GM21526 (cell line): Measurements from ENCODE around the gene RFT1.
A peak's percentile ranks its signal among the peaks of the same experiment; 100 is the strongest.

ENCODE experiments used
- ATAC-seq: cut with Tn5 transposase; IDR thresholded peaks from one replicate; pipeline ENCODE4 v1.9.1; 2021; ENCODE audit warnings: moderate library complexity; ENCODE audit not compliant: unreplicated experiment, low FRiP score

The RFT1 gene

GRCh38 chr3:53130179-53131061 is at the start of gene RFT1:
RFT1 (minus strand) TSS chr3:53130435; CDS start chr3:53130400, 35 bp downstream.
- peak; percentile 68 for ATAC-seq

DNA sequence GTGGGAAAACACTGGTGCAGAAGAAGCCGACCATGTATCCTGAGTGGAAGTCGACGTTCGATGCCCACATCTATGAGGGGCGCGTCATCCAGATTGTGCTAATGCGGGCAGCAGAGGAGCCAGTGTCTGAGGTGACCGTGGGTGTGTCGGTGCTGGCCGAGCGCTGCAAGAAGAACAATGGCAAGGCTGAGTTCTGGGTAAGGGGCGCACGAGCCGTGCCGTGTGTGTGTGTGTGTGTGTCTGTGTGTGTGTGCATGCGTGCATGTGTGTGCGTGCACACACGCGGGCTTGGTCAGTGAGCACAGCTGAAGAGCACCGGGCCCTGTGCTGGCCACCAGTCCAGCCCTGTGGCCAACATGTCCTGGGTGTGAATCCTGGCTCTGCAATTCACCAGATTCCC is 49.3 kb upstream of the RFT1 start:
- no peak for ATAC-seq

GRCh38 chr3:53178246-53178645 is 48.0 kb upstream of the RFT1 start:
- ATAC-seq = no peak

- no peak for ATAC-seq
Measured at GRCh38 chr3:53175613-53176540, 45.6 kb upstream of the RFT1 start.

GRCh38 chr3:53174346-53175250 is 44.4 kb upstream of the RFT1 start:
- peak; percentile 48 for ATAC-seq

- no peak for ATAC-seq
Measured at GRCh38 chr3:53173107-53173506, 42.9 kb upstream of the RFT1 start.

DNA sequence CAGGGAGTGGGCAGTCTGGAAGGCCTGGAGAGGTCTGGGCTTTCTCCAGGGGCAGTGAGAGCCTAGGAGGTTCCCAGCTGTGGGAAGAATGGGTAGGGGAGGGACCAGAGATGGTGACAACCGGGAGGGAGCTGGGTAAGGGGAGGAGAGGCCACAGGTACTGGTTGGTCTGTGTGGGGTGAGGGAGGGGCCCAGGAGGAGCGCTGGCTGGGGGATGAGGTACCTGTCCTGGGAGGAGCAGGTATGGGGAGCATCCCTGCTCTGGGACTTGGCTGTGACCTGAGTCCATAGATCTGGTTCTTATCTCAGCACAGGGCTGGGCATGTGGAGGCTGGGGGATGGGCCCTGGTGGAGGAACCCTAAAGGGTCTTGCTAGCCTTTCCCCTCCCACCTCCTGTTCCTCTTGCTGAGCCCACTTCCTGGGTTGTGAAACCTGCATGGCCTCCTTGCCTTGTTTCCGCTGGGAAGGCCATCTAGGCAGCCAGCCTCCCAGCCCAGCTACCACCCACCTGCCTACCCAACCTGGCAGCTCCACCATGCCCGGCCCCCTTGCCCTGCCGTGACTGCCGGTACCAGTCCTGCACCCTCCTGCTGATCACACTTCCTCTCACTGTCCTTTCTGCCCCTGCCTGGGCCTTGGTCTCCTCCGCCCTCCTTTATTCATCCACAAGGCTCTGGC is 41.7 kb upstream of the RFT1 start:
- ATAC-seq = no peak

- ATAC-seq = no peak
Measured at GRCh38 chr3:53171064-53171418, 40.8 kb upstream of the RFT1 start.

GRCh38 chr3:53170325-53171063 is 40.3 kb upstream of the RFT1 start:
- no peak for ATAC-seq

- no peak for ATAC-seq
Measured at GRCh38 chr3:53169832-53170324, 39.6 kb upstream of the RFT1 start.

DNA sequence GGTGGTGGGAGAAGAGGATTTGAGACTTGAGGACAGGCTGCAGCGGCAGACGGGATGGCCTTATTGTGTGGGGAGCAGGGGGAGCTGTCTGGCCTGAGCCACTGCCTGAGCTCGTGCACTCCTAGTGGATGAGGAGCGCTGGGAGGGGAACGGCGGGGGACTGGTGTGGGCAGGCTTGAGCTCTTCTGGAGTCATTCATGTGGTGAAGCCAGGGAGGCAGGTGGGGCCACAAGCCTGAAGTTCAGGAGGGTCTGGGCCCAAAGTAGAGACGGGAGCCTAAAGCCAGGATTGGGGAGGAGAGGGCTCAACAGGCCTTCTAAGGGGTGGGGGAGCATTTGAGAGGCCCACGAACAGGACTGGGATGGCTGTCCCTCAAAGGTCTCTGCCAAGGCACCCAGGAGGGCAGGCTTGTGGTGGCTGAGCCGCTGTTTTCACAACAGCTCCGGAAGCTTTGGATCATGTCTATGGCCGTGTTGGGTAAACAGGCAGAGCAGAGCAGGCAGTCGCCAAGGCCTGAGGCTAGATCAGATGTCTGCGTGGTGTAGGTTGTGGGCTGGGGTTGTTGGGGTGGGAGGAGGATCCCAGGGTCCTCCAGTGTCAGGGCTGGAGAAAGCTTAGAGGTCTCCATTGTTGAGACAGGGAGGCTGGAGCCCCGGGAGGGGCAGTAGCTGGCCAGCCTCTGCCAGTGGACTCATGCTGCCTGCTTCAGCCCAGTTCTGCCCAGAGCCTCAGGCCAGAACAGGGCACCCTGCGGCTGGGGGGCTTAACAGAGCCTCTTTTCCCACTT is 39.0 kb upstream of the RFT1 start:
- ATAC-seq = no peak

GRCh38 chr3:53168175-53168923 is 38.1 kb upstream of the RFT1 start:
- ATAC-seq = no peak

DNA sequence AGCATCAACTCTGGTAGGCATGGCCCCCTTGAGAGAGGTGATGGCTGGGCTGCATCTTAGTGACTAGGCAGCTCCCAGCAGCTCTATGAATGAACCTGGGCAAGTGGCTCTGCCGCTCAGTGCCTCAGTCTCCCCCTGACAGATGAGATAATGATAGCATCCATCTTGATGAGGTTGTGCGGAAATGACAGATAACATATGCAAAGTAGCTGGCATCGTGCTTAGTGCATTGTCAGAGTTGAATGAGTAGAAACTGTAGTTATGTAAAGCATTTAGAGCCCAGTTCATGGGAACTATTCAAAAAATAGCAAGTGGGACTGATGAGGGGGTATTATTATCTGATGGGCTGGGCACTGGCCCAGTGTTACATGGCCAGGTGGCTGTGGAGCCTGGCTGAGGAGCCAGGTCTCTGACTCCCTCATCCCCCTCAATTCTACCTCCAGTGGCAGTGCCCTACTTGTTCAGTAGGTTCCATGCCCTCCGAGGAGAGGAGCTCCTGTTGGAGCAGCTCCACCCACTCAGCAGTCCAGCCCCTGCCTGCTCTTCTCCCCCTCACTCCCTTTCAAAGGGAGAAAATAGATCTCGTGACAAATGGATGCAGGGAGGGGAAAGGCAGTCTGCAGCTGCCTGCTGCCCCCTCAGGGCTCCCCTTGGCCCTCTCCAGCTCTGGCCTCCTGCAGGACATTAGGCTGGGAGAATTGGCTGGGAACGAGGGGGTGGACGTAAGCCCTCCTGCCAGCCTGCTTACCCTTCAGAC is 37.4 kb upstream of the RFT1 start:
- ATAC-seq = no peak

- ATAC-seq = no peak
Measured at GRCh38 chr3:53166781-53167291, 36.6 kb upstream of the RFT1 start.

DNA sequence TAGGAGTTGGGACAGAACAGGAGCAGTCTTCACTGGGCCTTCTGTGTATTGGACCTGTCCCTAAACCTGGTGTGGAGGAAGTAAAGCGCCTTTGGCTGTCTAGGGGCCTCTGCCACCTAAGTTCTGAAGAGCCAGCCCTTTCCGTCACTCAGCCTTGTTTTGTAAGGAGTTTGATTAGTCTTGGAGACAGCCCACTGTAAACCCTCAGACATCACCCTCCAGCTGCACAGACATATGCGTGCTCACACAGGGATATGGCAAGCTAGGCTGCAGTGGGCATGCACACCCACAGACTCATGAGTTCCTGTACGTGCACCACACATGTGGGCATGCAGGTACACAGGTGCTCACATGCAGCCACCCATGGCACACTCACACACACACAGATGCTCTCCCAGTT is 36.0 kb upstream of the RFT1 start:
- ATAC-seq = no peak

DNA sequence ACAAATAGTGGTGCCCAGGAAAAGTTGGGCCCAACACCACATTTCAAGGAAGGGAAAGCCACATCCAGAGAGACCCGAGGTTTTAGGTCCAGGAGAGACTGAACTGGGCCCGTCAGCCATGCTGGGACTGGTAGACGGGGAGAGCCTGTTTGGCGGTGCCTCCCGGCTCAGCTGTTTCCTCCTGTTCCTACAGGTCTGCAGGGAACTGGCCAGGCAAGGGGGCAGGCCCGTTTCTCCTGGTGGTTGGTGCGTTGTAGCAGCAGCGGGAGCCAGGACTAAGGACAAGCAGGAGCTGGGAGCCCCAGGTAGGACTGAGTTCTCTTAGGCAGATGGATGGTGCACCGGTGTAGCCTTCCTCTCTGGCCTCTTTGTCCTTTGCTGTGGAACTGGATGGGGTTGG is 34.7 kb upstream of the RFT1 start:
- no peak for ATAC-seq
